B cell (primary cell): ENCODE data around the gene PTH2. TPM values are rescaled to one million over a fixed set of nuclear protein-coding genes. Genes with fewer than 3 reads are reported as not detected.

Experiments used
- ATAC-seq: fragments of 200-7000 bp; cut with Tn5 transposase; one replicate; pipeline ENCODE4 v1.10.0; 2021; ENCODE audit warnings: low read depth, mild to moderate bottlenecking, moderate number of reproducible peaks, moderate library complexity
- CTCF ChIA-PET: fragments of 350-600 bp; sonication (Branson Sonifier 250); formaldehyde crosslinking; loops from one replicate; lab custom pipeline; 2021; ENCODE audit warnings: antibody characterized with exemption, inconsistent platforms; lab: Charles Lee
- POLR2A ChIA-PET: fragments of 350-600 bp; sonication (Branson Sonifier 250); formaldehyde crosslinking; loops from one replicate; lab custom pipeline; 2021; ENCODE audit warnings: antibody characterized with exemption; lab: Charles Lee
- DNase-seq: peaks from one replicate; pipeline ENCODE4 v3.0.0; 2013
- H2AFZ ChIP-seq: 2 replicates; pipeline ENCODE4 v1.6.1; 2012; ENCODE audit warnings: mild to moderate bottlenecking, low read depth, low read length; ENCODE audit not compliant: insufficient read depth, poor library complexity, severe bottlenecking
- H3K27ac ChIP-seq, 2 donors: 1 replicate in 1 of 2; 2 replicates in 1 of 2; pipeline ENCODE4 v1.5.1; 2012 to 2013; ENCODE audit warnings: low read length in 2 of 2, mild to moderate bottlenecking in 2 of 2, moderate library complexity in 1 of 2
- H3K27me3 ChIP-seq, 4 experiments: fragments of 200-600 bp in 1 of 4; sonication (generic) in 1 of 4; replicated peaks in 1 of 4; 1 replicate in 2 of 4; 2 replicates in 2 of 4; pipeline versions ENCODE4 v1.6.1 to v1.7.0; 2013 to 2016; ENCODE audit warnings: low read length in 3 of 4, mild to moderate bottlenecking in 2 of 4, mixed read lengths in 1 of 4, moderate library complexity in 1 of 4; ENCODE audit not compliant: insufficient read depth in 4 of 4, control insufficient read depth in 3 of 4; ENCODE audit errors: control extremely low read depth in 1 of 4
- H3K36me3 ChIP-seq, 2 experiments: replicated peaks in 1 of 2; 1 replicate in 1 of 2; 2 replicates in 1 of 2; pipeline versions ENCODE4 v1.6.1 to v1.7.1; 2013; ENCODE audit warnings: low read length in 1 of 2; ENCODE audit not compliant: insufficient read depth in 2 of 2, control insufficient read depth in 1 of 2; ENCODE audit errors: control extremely low read depth in 1 of 2, extremely low read depth in 1 of 2
- H3K4me1 ChIP-seq, 2 donors: fragments of 200-600 bp in 1 of 2; sonication (generic) in 1 of 2; 1 replicate in 1 of 2; 2 replicates in 1 of 2; pipeline versions ENCODE4 v1.5.1 to v1.6.1; 2013 to 2017; ENCODE audit warnings: low read length in 2 of 2; ENCODE audit not compliant: control insufficient read depth in 2 of 2, insufficient read depth in 2 of 2
- H3K4me2 ChIP-seq: replicated peaks from 2 replicates; pipeline ENCODE3; 2012; ENCODE audit warnings: mild to moderate bottlenecking, low read depth, low read length; ENCODE audit not compliant: poor library complexity, severe bottlenecking
- H3K4me3 ChIP-seq, 5 experiments: fragments of 200-600 bp in 1 of 5; sonication (generic) in 1 of 5; 1 replicate in 3 of 5; 2 replicates in 2 of 5; pipeline versions ENCODE4 v1.5.1 to v1.7.0; 2011 to 2016; ENCODE audit warnings: low read length in 4 of 5, mild to moderate bottlenecking in 4 of 5, low read depth in 2 of 5, control low read depth in 1 of 5, moderate library complexity in 1 of 5; ENCODE audit not compliant: insufficient read depth in 1 of 5; ENCODE audit errors: control extremely low read depth in 1 of 5, extremely low read depth in 1 of 5
- H3K79me2 ChIP-seq: fragments of 200-600 bp; sonication (generic); one replicate; pipeline ENCODE4 v1.6.0; 2016; ENCODE audit warnings: low read length; ENCODE audit not compliant: control insufficient read depth, insufficient read depth
- H3K9ac ChIP-seq: fragments of 200-600 bp; sonication (generic); 2 replicates; pipeline ENCODE4 v1.6.1; 2017; ENCODE audit warnings: mild to moderate bottlenecking, low read length, moderate library complexity
- H3K9me3 ChIP-seq, 3 donors: one replicate each; pipeline versions ENCODE4 v1.6.1 to v1.7.1; 2013; ENCODE audit warnings: low read length in 2 of 3; ENCODE audit not compliant: control insufficient read depth in 2 of 3, insufficient read depth in 1 of 3; ENCODE audit errors: control extremely low read depth in 1 of 3
- H4K20me1 ChIP-seq: 2 replicates; pipeline ENCODE4 v1.6.0; 2012; ENCODE audit warnings: mild to moderate bottlenecking, low read length; ENCODE audit not compliant: insufficient read depth, control insufficient read depth, poor library complexity, severe bottlenecking
- H3K27ac Mint-ChIP-seq: one replicate; pipeline ENCODE4 v1.8.0; 2021; ENCODE audit warnings: mixed read lengths
- H3K27me3 Mint-ChIP-seq: one replicate; pipeline ENCODE4 v1.8.0; 2021; ENCODE audit warnings: mixed read lengths
- H3K4me1 Mint-ChIP-seq: one replicate; pipeline ENCODE4 v1.8.0; 2021; ENCODE audit warnings: mixed read lengths
- H3K4me3 Mint-ChIP-seq: one replicate; pipeline ENCODE4 v1.8.0; 2021; ENCODE audit warnings: mixed read lengths
- H3K9me3 Mint-ChIP-seq: one replicate; pipeline ENCODE4 v1.8.0; 2022; ENCODE audit warnings: mixed read lengths; ENCODE audit not compliant: insufficient read depth
- CTCF ChIP-seq: fragments of 200-600 bp; IDR thresholded peaks from one replicate; pipeline ENCODE4 v1.8.0; 2022; ENCODE audit warnings: antibody characterized with exemption, mild to moderate bottlenecking
- EZH2 ChIP-seq: IDR thresholded peaks from 2 replicates; pipeline ENCODE4 v1.6.1; 2012; ENCODE audit warnings: borderline replicate concordance, low read depth, mild to moderate bottlenecking, moderate library complexity, low read length; ENCODE audit not compliant: insufficient read depth, poor library complexity, severe bottlenecking
- WGBS: methylation state at CpG from one replicate; pipeline ENCODE4 v1.1.5; 2013; ENCODE audit warnings: missing lambda C conversion rate; ENCODE audit not compliant: insufficient coverage; 5-methylcytosine and 5-hydroxymethylcytosine counted together
- intact Hi-C: fragments of 100-400 bp; cut with micrococcal nuclease; formaldehyde crosslinking; loops from one replicate; pipeline ENCODE4 v1.10.0; 2022
- polyA plus RNA-seq: library from polyadenylated mRNA; depleted of rRNA; stranded (reverse); fragments of >200 nt; gene quantifications from 2 replicates; pipeline ENCODE4 v1.2.3, GENCODE V29; 2012
- total RNA-seq, 2 donors: library from RNA; stranded (reverse); fragments of 120-200 nt in 1 of 2; gene quantifications; 1 replicate in 1 of 2; 2 replicates in 1 of 2; pipeline versions ENCODE4 v1.2.3 to v1.2.4, GENCODE V29; 2013 to 2022

The PTH2 gene
- total and polyA plus RNA-seq, 2 donors (not counting 1 experiment from before 2014, with no cell fraction given): not detected

DNA sequence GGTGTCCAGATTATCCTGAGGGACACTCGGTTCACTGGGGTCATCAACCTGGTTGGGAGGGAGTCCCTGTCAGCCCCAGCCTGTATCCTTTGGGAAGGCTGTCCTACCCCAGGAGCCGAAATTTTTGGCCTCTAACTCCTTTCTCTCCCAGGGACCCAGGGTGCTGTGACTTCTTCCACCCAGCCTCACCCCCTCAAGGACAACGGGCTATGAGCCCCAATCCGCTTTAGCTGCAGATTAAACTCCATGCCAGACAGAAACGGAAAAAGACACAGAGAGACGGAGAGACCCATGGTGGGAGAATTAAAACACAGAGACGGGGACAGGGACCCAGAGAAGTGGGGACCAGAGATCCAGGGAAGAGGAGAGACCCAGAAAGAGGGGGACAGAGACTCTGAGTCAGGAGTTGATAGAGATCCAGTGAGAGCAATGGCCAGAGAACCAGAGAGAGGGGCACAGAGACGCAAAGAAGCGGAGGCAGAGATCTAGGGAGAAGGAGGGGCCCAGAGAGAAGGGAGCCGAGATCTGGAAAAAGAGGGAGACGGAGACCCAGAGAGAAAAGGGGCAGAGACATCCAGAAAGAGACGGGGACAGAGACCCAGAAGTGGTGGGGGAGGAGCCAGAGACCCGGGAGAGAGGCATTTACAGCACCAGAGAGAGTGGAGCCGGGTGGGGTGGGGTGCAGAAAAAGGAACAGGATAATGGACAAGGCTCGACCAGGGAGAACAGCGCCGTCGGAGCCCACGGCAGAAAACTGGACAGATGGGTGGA lies 17.4 kb upstream of the PTH2 start:
- H4K20me1 ChIP-seq: no peaks in the 10 kb centered on the region
- H3K36me3 ChIP-seq: no peaks in the 10 kb centered on the region
- no peaks in the 10 kb centered on the region for H3K9me3 Mint-ChIP-seq
- intact Hi-C loops: no loop called here
- H3K27ac ChIP-seq: no peak overlapping the region
- H3K4me3 ChIP-seq: no peak overlapping the region
- peak overlapping the region; percentile 37 for H3K4me3 Mint-ChIP-seq
- ATAC-seq: no peak
- H3K27ac Mint-ChIP-seq: peak overlapping the region; percentile 64
- no peak for DNase-seq
- TF ChIP-seq EZH2: no peak
- TF ChIP-seq CTCF: no peak
- no peaks in the 10 kb centered on the region for H3K79me2 ChIP-seq
- H2AFZ ChIP-seq: no peak overlapping the region
- H3K27me3 Mint-ChIP-seq: peaks cover 64% of the 10 kb centered on the region
- H3K4me1 ChIP-seq: peaks cover 28 to 42% of the 10 kb centered on the region in 2 donors
- CTCF ChIA-PET: interaction anchor here (0.9 to 1.6 kb wide), 3 partner anchors 11 to 139 kb away, joined by 3 to 4 read pairs (median 4); no protein-coding TSS in a partner anchor
- peak overlapping the region; percentile 99 for H3K4me2 ChIP-seq
- H3K9ac ChIP-seq: no peak overlapping the region
- peaks cover 46% of the 10 kb centered on the region for H3K4me1 Mint-ChIP-seq
- 41% methylated on average over 17 of the region's 19 CpGs for WGBS
- H3K9me3 ChIP-seq: peaks cover 0 to 29% (median 0%) of the 10 kb centered on the region in 3 donors
- H3K27me3 ChIP-seq: peaks cover 2 to 67% (median 55%) of the 10 kb centered on the region in 4 experiments
- POLR2A ChIA-PET: no interaction called here

DNA sequence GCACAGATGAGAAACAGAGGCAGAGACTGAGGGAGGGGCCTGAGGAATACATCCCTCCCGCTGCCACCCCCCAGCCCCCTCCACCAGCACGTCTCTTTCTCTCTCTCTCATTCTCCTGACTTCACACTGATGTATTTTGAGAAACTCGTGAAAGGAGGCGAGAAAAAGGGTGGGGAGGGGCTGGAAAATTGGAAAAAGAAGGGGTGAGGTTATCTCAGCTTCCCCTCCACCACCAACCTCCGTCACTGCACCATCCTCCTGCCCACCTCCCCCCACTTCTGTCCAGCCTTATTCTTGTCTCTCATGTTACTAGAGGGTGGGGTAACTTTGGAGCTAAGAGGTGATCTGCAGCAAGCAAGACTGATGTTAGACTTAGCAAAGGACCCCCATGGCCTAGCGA lies 16.6 kb upstream of the PTH2 start:
- no peaks in the 10 kb centered on the region for H3K9me3 Mint-ChIP-seq
- Histone ChIP-seq H3K79me2 (no peaks in the 10 kb centered on the region), H3K4me1 (peaks cover 28 to 42% of the 10 kb centered on the region in 2 donors), H3K36me3 (no peaks in the 10 kb centered on the region), H3K4me3 (no peak overlapping the region), H2AFZ (no peak overlapping the region), H3K9me3 (peaks cover 0 to 33% (median 0%) of the 10 kb centered on the region in 3 donors), H4K20me1 (no peaks in the 10 kb centered on the region), H3K27me3 (peaks cover 2 to 75% (median 59%) of the 10 kb centered on the region in 4 experiments), H3K4me2 (no peak overlapping the region), H3K27ac (no peak overlapping the region), H3K9ac (no peak overlapping the region)
- peaks cover 49% of the 10 kb centered on the region for H3K4me1 Mint-ChIP-seq
- H3K27me3 Mint-ChIP-seq: peaks cover 72% of the 10 kb centered on the region
- ATAC-seq (no peak), DNase-seq (no peak)
- ChIA-PET CTCF (interaction anchor here (0.7 to 1.6 kb wide), 3 partner anchors 48 to 139 kb away, joined by 3 to 4 read pairs (median 4); no protein-coding TSS in a partner anchor), POLR2A (no interaction called here)
- intact Hi-C loops: no loop called here
- H3K27ac Mint-ChIP-seq: no peak overlapping the region
- no peak for TF ChIP-seq CTCF
- no peak for TF ChIP-seq EZH2
- WGBS: 82% methylated on average over 1 of the region's 6 CpGs
- peak overlapping the region; percentile 32 for H3K4me3 Mint-ChIP-seq
